Loucy (cell line): ENCODE measurements around the gene SMURF1.

Experiments
- H2AFZ ChIP-seq: fragments of 200-600 bp; sonication (generic); 2 replicates; pipeline ENCODE4 v1.6.0; 2016; ENCODE audit warnings: antibody characterized with exemption, mild to moderate bottlenecking, low read length, moderate library complexity
- H3F3A ChIP-seq: fragments of 200-600 bp; 2 replicates; pipeline ENCODE4 v1.6.0; 2016; ENCODE audit warnings: antibody characterized with exemption, low read depth, mild to moderate bottlenecking
- H3K27me3 ChIP-seq: fragments of 200-600 bp; sonication (generic); 2 replicates; pipeline ENCODE4 v1.6.1; 2014; ENCODE audit warnings: low read length, mild to moderate bottlenecking; ENCODE audit not compliant: insufficient read depth, poor library complexity, severe bottlenecking
- H3K36me3 ChIP-seq: fragments of 200-600 bp; sonication (generic); 2 replicates; pipeline ENCODE4 v1.6.1; 2016; ENCODE audit warnings: low read length; ENCODE audit not compliant: insufficient read depth
- H3K4me1 ChIP-seq: fragments of 200-600 bp; sonication (generic); 2 replicates; pipeline ENCODE4 v1.5.1; 2014; ENCODE audit warnings: low read length, mild to moderate bottlenecking; ENCODE audit not compliant: insufficient read depth, poor library complexity, severe bottlenecking
- H3K4me2 ChIP-seq: fragments of 200-600 bp; sonication (generic); 2 replicates; pipeline ENCODE4 v1.6.0; 2014; ENCODE audit warnings: antibody characterized with exemption, low read length, low read depth, mild to moderate bottlenecking; ENCODE audit not compliant: poor library complexity, severe bottlenecking
- H3K4me3 ChIP-seq: fragments of 200-600 bp; sonication (generic); 2 replicates; pipeline ENCODE4 v1.5.1; 2014; ENCODE audit warnings: low read length, mild to moderate bottlenecking, mixed read lengths; ENCODE audit not compliant: poor library complexity, severe bottlenecking
- H3K79me2 ChIP-seq: fragments of 200-600 bp; sonication (generic); 2 replicates; pipeline ENCODE4 v1.6.1; 2014; ENCODE audit warnings: low read length; ENCODE audit not compliant: insufficient read depth
- H3K9ac ChIP-seq: fragments of 200-600 bp; sonication (generic); 2 replicates; pipeline ENCODE4 v1.6.0; 2014; ENCODE audit warnings: mild to moderate bottlenecking, low read depth, low read length, moderate library complexity; ENCODE audit not compliant: poor library complexity, severe bottlenecking
- H3K9me2 ChIP-seq: fragments of 200-600 bp; sonication (generic); replicated peaks from 2 replicates; pipeline ENCODE4 v1.6.1; 2016; ENCODE audit warnings: low read depth, low read length, mixed read lengths
- H3K9me3 ChIP-seq: fragments of 200-600 bp; sonication (generic); 2 replicates; pipeline ENCODE4 v1.6.1; 2014; ENCODE audit warnings: mild to moderate bottlenecking, antibody characterized with exemption, low read length, low read depth; ENCODE audit not compliant: insufficient read depth
- H4K20me1 ChIP-seq: fragments of 200-600 bp; sonication (generic); 2 replicates; pipeline ENCODE4 v1.6.0; 2014; ENCODE audit warnings: antibody characterized with exemption, low read length, mild to moderate bottlenecking; ENCODE audit not compliant: insufficient read depth, poor library complexity, severe bottlenecking
- CTCF ChIP-seq: fragments of 200-600 bp; sonication (generic); conservative IDR thresholded peaks from 2 replicates; pipeline ENCODE4 v1.5.1; 2014; ENCODE audit warnings: mild to moderate bottlenecking, antibody characterized with exemption, low read length
- EZH2phosphoT487 ChIP-seq: fragments of 200-600 bp; IDR thresholded peaks from 2 replicates; pipeline ENCODE4 v1.6.1; 2018; ENCODE audit warnings: antibody characterized with exemption, mild to moderate bottlenecking, moderate library complexity, borderline replicate concordance

The SMURF1 gene

GRCh38 chr7:99028261-99028973 is 115.5 kb downstream of the SMURF1 start:
- Histone ChIP-seq H3K9me3 (no peaks in the 10 kb centered on the region), H3K4me1 (no peaks in the 10 kb centered on the region), H3F3A (no peaks in the 10 kb centered on the region), H3K36me3 (peaks cover 49% of the 10 kb centered on the region), H2AFZ (no peak overlapping the region), H3K9ac (no peak overlapping the region), H3K9me2 (no peaks in the 10 kb centered on the region), H3K4me3 (no peak overlapping the region), H3K79me2 (no peaks in the 10 kb centered on the region), H3K27me3 (no peaks in the 10 kb centered on the region), H4K20me1 (no peaks in the 10 kb centered on the region), H3K4me2 (no peak overlapping the region)
- TF ChIP-seq CTCF (no peak), EZH2phosphoT487 (no peak)

GRCh38 chr7:99027841-99028240 is 116.1 kb downstream of the SMURF1 start:
- no peaks in the 10 kb centered on the region for H4K20me1 ChIP-seq
- H2AFZ ChIP-seq: no peak overlapping the region
- peaks cover 45% of the 10 kb centered on the region for H3K36me3 ChIP-seq
- H3K4me3 ChIP-seq: no peak overlapping the region
- TF ChIP-seq CTCF: no peak
- no peak for TF ChIP-seq EZH2phosphoT487
- H3K27me3 ChIP-seq: no peaks in the 10 kb centered on the region
- H3F3A ChIP-seq: no peaks in the 10 kb centered on the region
- H3K4me1 ChIP-seq: no peaks in the 10 kb centered on the region
- H3K79me2 ChIP-seq: no peaks in the 10 kb centered on the region
- H3K9ac ChIP-seq: no peak overlapping the region
- H3K9me2 ChIP-seq: no peaks in the 10 kb centered on the region
- H3K9me3 ChIP-seq: no peaks in the 10 kb centered on the region
- H3K4me2 ChIP-seq: no peak overlapping the region

- no peak overlapping the region for H3K4me2 ChIP-seq
- no peaks in the 10 kb centered on the region for H3K9me3 ChIP-seq
- H3K4me1 ChIP-seq: no peaks in the 10 kb centered on the region
- no peak for TF ChIP-seq EZH2phosphoT487
- no peak for TF ChIP-seq CTCF
- no peak overlapping the region for H3K4me3 ChIP-seq
- H3F3A ChIP-seq: no peaks in the 10 kb centered on the region
- no peaks in the 10 kb centered on the region for H4K20me1 ChIP-seq
- peaks cover 42% of the 10 kb centered on the region for H3K36me3 ChIP-seq
- H2AFZ ChIP-seq: no peak overlapping the region
- no peak overlapping the region for H3K9ac ChIP-seq
- no peaks in the 10 kb centered on the region for H3K79me2 ChIP-seq
- no peaks in the 10 kb centered on the region for H3K9me2 ChIP-seq
- H3K27me3 ChIP-seq: no peaks in the 10 kb centered on the region
These were observed 116.7 kb downstream of the SMURF1 start for GRCh38 chr7:99027241-99027640.
